ENCODE results near the gene PLPP1.

GRCh38 chr5:55413644-55414043 lies 121.1 kb downstream of the PLPP1 start:
- TF ChIP-seq POLR2AphosphoS5 (IDR thresholded peaks at IDR 0.05; ENCODE audit: borderline replicate concordance, low read depth, low read length), result no peak
- TF ChIP-seq EZH2 (IDR thresholded peaks at IDR 0.05), result no peak

Measured in SK-N-MC (cell line).